ENCODE results near the gene ARHGEF9.
"Not testable (repeated sequence)": the region's sequence is repeated elsewhere in the genome, so short reads cannot be mapped to it uniquely, and the experiment has no call there.

Gene ARHGEF9

GRCh38 chrX:63664083-63664482 lies 120.9 kb downstream of the ARHGEF9 start:
- in situ Hi-C loops (cut with MboI; ENCODE audit: low sequenced_read_pairs), result no loop called here

- in situ Hi-C loops (cut with MboI; ENCODE audit: low sequenced_read_pairs), result no loop called here
These were observed 123.3 kb downstream of the ARHGEF9 start for GRCh38 chrX:63661676-63662075.

GRCh38 chrX:63658920-63659319 lies 126.1 kb downstream of the ARHGEF9 start:
- in situ Hi-C loops (cut with MboI; ENCODE audit: low sequenced_read_pairs), result no loop called here

DNA sequence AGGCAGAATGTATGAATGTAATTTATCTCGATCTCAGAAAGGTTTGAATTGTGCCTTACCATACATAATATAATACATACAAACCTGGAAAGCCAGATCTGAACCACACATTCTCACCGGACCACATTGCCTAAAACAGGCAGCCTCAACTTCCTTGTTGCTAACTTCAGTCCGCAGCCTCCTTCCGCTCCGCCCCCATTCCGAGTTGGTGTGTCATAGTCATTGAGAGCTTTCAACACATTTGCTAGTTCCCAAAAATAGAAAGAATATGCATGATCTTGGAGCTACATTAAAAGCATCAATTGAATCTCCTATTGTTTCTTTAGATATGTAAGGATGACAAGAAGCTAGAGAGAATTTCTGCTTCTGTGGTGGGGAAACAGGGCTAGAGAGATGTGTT lies 127.2 kb downstream of the ARHGEF9 start:
- in situ Hi-C loops (cut with MboI; ENCODE audit: low sequenced_read_pairs), result no loop called here

GRCh38 chrX:63656871-63657580 lies 128.0 kb downstream of the ARHGEF9 start:
- in situ Hi-C loops (cut with MboI; ENCODE audit: low sequenced_read_pairs), result no loop called here

DNA sequence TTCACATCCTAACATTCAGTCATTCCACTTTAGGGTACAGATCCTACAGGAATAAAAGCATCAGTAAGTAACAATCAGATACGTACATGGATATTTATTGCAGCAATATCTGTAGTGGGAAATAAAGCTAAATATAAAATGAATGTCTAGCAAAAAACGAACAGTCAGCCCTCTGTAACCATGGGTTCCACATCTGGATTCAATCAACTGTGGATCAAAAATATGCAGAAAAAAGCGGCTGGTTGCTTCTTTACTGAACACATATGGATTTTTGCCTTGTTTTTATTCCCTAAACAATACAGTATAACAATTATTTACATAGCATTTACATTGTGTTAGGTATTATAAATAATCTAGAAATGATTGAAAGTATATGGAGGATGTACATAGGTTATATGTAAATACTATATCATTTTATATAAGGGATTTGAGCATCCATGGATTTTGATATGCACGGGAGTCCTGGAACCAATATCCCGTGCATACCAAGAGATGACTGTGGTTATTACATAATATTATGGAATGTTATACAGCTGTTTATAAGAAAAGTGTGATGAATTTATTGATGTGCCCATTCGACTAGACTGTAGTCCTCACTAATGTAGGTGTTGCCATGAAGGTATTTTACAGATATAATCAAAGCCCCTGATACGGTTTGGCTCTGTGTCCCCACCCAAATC lies 132.8 kb downstream of the ARHGEF9 start:
- in situ Hi-C loops (cut with MboI; ENCODE audit: low sequenced_read_pairs), result no loop called here

DNA sequence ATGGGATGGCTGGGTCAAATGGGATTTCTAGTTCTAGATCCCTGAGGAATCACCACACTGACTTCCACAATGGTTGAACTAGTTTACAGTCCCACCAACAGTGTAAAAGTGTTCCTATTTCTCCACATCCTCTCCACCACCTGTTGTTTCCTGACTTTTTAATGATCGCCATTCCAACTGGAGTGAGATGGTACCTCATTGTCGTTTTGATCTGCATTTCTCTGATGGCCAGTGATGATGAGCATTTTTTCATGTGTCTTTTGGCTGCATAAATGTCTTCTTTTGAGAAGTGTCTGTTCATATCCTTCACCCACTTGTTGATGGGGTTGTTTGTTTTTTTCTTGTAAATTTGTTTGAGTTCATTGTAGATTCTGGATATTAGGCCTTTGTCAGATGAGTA lies 139.3 kb downstream of the ARHGEF9 start:
- in situ Hi-C loops (cut with MboI; ENCODE audit: low sequenced_read_pairs), result not testable (repeated sequence)

DNA sequence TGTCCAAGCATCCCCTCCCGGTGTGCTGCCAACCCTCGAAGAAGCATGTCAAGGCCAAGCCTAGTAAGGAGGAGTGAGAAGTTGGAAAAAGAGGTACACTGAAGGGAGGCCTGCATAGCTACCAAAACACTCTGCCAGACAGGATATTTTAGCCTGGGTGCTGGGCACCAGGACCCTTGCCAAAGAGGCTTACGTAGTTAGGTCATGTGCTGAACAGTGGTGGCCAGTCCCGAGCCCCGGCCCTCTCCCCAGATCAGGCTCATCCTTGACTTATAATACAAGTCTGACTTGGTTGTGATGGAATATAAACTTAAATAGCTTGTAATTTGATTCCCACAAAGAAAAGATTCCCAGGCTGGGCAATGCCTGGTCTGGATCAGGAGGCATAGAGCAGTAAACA lies 149.3 kb downstream of the ARHGEF9 start:
- in situ Hi-C loops (cut with MboI; ENCODE audit: low sequenced_read_pairs), result no loop called here

DNA sequence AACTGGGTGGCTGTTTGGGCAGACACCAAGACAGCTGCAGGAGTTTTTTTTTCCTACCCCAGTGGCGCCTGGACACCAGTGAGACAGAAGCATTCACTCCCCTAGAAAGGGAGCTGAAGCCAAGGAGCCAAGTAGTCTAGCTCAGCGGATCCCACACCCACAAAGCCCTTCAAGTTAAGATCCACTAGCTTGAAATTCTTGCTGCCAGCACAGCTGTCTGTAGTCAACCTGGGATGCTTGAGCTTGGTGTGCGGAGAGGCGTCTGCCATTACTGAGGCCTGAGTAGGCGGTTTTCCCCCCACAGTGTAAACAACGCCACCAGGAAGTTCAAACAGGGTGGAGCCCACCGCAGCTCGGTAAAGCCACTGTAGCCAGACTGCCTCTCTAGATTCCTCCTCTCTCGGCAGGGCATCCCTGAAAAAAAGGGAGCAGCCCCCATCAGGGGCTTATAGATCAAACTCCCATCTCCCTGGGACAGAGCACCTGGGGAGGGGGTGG lies 171.4 kb downstream of the ARHGEF9 start:
- in situ Hi-C loops (cut with MboI; ENCODE audit: low sequenced_read_pairs), result no loop called here

GRCh38 chrX:63585936-63586335 lies 199.1 kb downstream of the ARHGEF9 start:
- in situ Hi-C loops (cut with MboI; ENCODE audit: low sequenced_read_pairs), result no loop called here
